ENCODE results near the gene BATF2.
"Not testable (repeated sequence)": the region's sequence is repeated elsewhere in the genome, so short reads cannot be mapped to it uniquely, and the experiment has no call there.

Gene BATF2

GRCh38 chr11:64996710-64997380 lies at the start of gene BATF2:
Gene BATF2 (minus strand): TSS chr11:64996971. CDS start chr11:64996914, 57 bp downstream.
- DNase-seq (ENCODE audit: low read depth in 3 of 3), result no peak

GRCh38 chr11:65045728-65046127 lies 49.0 kb upstream of the BATF2 start:
- DNase-seq (ENCODE audit: low read depth in 3 of 3), result no peak

GRCh38 chr11:65045061-65045460 lies 48.3 kb upstream of the BATF2 start:
- no peak for DNase-seq (ENCODE audit: low read depth in 3 of 3)

- DNase-seq (ENCODE audit: low read depth in 3 of 3), result no peak
These were observed 47.2 kb upstream of the BATF2 start for GRCh38 chr11:65043881-65044501.

GRCh38 chr11:65042891-65043290 lies 46.1 kb upstream of the BATF2 start:
- DNase-seq (ENCODE audit: low read depth in 3 of 3), result no peak

- peak; percentile 64 to 76 (median 73) for DNase-seq (ENCODE audit: low read depth in 3 of 3)
These were observed 44.3 kb upstream of the BATF2 start, which contains the start of gene SAC3D1 for GRCh38 chr11:65040847-65041622. Gene SAC3D1 (plus strand): TSS chr11:65041210. CDS start chr11:65041293, 83 bp downstream.

- DNase-seq (ENCODE audit: low read depth in 3 of 3), result no peak
These were observed 43.7 kb upstream of the BATF2 start for GRCh38 chr11:65040520-65040846.

GRCh38 chr11:65036931-65037330 lies 40.2 kb upstream of the BATF2 start:
- no peak for DNase-seq (ENCODE audit: low read depth in 3 of 3)

- DNase-seq (ENCODE audit: low read depth in 3 of 3), result no peak
These were observed 38.8 kb upstream of the BATF2 start for GRCh38 chr11:65035579-65035978.

GRCh38 chr11:65034423-65034822 lies 37.7 kb upstream of the BATF2 start:
- no peak for DNase-seq (ENCODE audit: low read depth in 3 of 3)

GRCh38 chr11:65032216-65032615 lies 35.4 kb upstream of the BATF2 start:
- no peak for DNase-seq (ENCODE audit: low read depth in 3 of 3)

GRCh38 chr11:65027213-65028067 lies 30.7 kb upstream of the BATF2 start, which contains the start of gene SNX15:
Gene SNX15 (plus strand): TSS chr11:65027439. CDS start chr11:65027538, 99 bp downstream.
- peak; percentile 64 to 88 (median 80) for DNase-seq (ENCODE audit: low read depth in 3 of 3)

GRCh38 chr11:65026810-65027209 lies 30.0 kb upstream of the BATF2 start:
- no peak for DNase-seq (ENCODE audit: low read depth in 3 of 3)

GRCh38 chr11:65023502-65023901 lies 26.7 kb upstream of the BATF2 start:
- DNase-seq (ENCODE audit: low read depth in 3 of 3), result not testable (repeated sequence)

GRCh38 chr11:65021509-65021908 lies 24.7 kb upstream of the BATF2 start:
- no peak for DNase-seq (ENCODE audit: low read depth in 3 of 3)

GRCh38 chr11:65021003-65021402 lies 24.2 kb upstream of the BATF2 start:
- no peak for DNase-seq (ENCODE audit: low read depth in 3 of 3)

GRCh38 chr11:65019824-65020223 lies 23.1 kb upstream of the BATF2 start:
- no peak for DNase-seq (ENCODE audit: low read depth in 3 of 3)

- no peak for DNase-seq (ENCODE audit: low read depth in 3 of 3)
These were observed 21.2 kb upstream of the BATF2 start for GRCh38 chr11:65017937-65018336.

- DNase-seq (ENCODE audit: low read depth in 3 of 3), result no peak
These were observed 19.9 kb upstream of the BATF2 start for GRCh38 chr11:65016705-65017104.

GRCh38 chr11:65014726-65015227 lies 18.0 kb upstream of the BATF2 start:
- DNase-seq (ENCODE audit: low read depth in 3 of 3), result no peak
